Left lung (tissue), 10 donors: ENCODE measurements around the gene FDX1. TPM values are rescaled to one million over a fixed set of nuclear protein-coding genes. Genes with fewer than 3 reads are reported as not detected.
"Not testable (repeated sequence)": the region's sequence is repeated elsewhere in the genome, so short reads cannot be mapped to it uniquely, and the experiment has no call there.

Experiments used
- ATAC-seq: fragments of 200-7000 bp; cut with Tn5 transposase; one replicate; pipeline ENCODE4 v1.9.1; 2020; ENCODE audit warnings: moderate library complexity
- DNase-seq, 4 donors: peaks; one replicate each; pipeline ENCODE4 v3.0.0-alpha.2; 2013 to 2020
- H3K27ac ChIP-seq, 2 donors: fragments of 200-600 bp; sonication (generic) in 1 of 2; one replicate each; pipeline versions ENCODE4 v1.5.0 to v1.8.0; 2020 to 2021
- H3K27me3 ChIP-seq, 2 donors: fragments of 200-600 bp; sonication (generic) in 1 of 2; one replicate each; pipeline versions ENCODE4 v1.5.0 to v1.8.0; 2020 to 2021
- H3K36me3 ChIP-seq, 2 donors: fragments of 200-600 bp; sonication (generic) in 1 of 2; one replicate each; pipeline versions ENCODE4 v1.5.0 to v1.8.0; 2020 to 2021
- H3K4me1 ChIP-seq, 2 donors: fragments of 200-600 bp; one replicate each; pipeline ENCODE4 v1.8.0; 2021
- H3K4me3 ChIP-seq, 2 donors: fragments of 200-600 bp; sonication (generic) in 1 of 2; one replicate each; pipeline versions ENCODE4 v1.5.0 to v1.8.0; 2020 to 2021; ENCODE audit warnings: mild to moderate bottlenecking in 1 of 2
- H3K9me3 ChIP-seq, 2 donors: fragments of 200-600 bp; sonication (generic) in 1 of 2; one replicate each; pipeline versions ENCODE4 v1.5.0 to v1.8.0; 2020 to 2021
- intact Hi-C, 2 donors: fragments of 100-400 bp; cut with DNase I; formaldehyde crosslinking; loops; one replicate each; pipeline versions ENCODE4 v1.11.2 to v1.14.2; 2022
- polyA plus RNA-seq, 6 donors: library from polyadenylated mRNA; unstranded; fragments of 120-200 nt; gene quantifications; one replicate each; pipeline ENCODE4 v1.2.1, GENCODE V29; 2013; ENCODE audit not compliant: insufficient read length in 6 of 6
- total RNA-seq, 2 donors: library from RNA; stranded (reverse); fragmentation: NEBNext Ultra II Directional; extraction: Animal tissue kit (Norgen Biotek cat#: 25700); gene quantifications; one replicate each; pipeline ENCODE4 v1.2.1, GENCODE V29; 2021
- TF ChIP-seq, protein P1 (sequence below), 2 donors: fragments of 200-600 bp; sonication (generic) in 1 of 2; IDR thresholded peaks; one replicate each; pipeline versions ENCODE4 v1.5.0 to v1.8.0; 2021; ENCODE audit warnings: antibody characterized with exemption in 2 of 2
- donor health status: DM: no; HTN: yes; CAD: no.
- donor health status: DM: no; HTN: no; CAD: no.

Gene FDX1
- total and polyA plus RNA-seq, 8 donors, result 16.0 to 19.0 (median 16.7) TPM

DNA sequence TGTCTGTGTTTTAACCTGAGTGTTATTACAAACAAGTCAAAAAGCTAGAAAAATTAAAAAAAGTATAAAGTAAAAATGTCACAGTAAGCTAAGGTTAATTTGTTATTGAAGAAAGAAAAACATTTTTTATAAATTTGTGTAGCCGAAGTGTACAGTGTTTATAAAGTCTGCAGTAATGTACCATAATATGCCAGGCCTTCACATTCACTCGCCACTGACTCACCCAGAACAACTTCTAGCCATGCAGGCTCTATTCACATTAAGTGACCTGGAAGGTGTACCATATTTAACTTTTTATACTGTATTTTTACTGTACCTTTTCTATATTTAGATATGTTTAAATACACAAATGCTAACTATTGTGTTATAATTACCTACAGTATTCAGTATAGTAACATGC lies 14.7 kb upstream of the FDX1 start:
- no peak for ATAC-seq
- Histone ChIP-seq H3K27me3 (no peaks in the 10 kb centered on the region), H3K27ac (no peak overlapping the region), H3K36me3 (no peaks in the 10 kb centered on the region), H3K9me3 (no peaks in the 10 kb centered on the region), H3K4me3 (no peak overlapping the region), H3K4me1 (no peaks in the 10 kb centered on the region)
- TF ChIP-seq, protein P1, sequence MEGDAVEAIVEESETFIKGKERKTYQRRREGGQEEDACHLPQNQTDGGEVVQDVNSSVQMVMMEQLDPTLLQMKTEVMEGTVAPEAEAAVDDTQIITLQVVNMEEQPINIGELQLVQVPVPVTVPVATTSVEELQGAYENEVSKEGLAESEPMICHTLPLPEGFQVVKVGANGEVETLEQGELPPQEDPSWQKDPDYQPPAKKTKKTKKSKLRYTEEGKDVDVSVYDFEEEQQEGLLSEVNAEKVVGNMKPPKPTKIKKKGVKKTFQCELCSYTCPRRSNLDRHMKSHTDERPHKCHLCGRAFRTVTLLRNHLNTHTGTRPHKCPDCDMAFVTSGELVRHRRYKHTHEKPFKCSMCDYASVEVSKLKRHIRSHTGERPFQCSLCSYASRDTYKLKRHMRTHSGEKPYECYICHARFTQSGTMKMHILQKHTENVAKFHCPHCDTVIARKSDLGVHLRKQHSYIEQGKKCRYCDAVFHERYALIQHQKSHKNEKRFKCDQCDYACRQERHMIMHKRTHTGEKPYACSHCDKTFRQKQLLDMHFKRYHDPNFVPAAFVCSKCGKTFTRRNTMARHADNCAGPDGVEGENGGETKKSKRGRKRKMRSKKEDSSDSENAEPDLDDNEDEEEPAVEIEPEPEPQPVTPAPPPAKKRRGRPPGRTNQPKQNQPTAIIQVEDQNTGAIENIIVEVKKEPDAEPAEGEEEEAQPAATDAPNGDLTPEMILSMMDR (IDR thresholded peaks at IDR 0.05), result no peak
- intact Hi-C loops, result no loop called here
- no peak for DNase-seq

DNA sequence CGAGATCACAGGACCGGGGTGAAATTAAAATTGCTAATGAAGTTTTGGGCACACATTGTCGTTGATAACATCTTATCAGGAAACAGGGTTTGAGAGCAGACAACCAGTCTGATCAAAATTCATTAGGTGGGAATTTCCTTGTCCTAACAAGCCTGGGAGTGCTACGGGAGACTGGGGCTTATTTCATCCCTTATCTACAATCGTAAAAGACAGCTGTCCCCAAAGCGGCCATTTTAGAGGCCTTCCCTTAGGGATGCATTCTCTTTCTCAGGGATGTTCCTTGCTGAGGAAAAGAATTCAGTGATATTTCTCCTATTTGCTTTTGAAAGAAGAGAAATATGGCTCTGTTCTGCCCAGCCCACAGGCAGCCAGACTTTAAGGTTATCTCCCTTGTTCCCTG lies 8.1 kb upstream of the FDX1 start:
- H3K27ac ChIP-seq, H3K27me3 ChIP-seq, H3K36me3 ChIP-seq, H3K4me1 ChIP-seq, intact Hi-C loops, DNase-seq, ATAC-seq, H3K4me3 ChIP-seq: not testable (repeated sequence)
- peaks cover 0 to 11% of the 10 kb centered on the region in 2 donors for H3K9me3 ChIP-seq

DNA sequence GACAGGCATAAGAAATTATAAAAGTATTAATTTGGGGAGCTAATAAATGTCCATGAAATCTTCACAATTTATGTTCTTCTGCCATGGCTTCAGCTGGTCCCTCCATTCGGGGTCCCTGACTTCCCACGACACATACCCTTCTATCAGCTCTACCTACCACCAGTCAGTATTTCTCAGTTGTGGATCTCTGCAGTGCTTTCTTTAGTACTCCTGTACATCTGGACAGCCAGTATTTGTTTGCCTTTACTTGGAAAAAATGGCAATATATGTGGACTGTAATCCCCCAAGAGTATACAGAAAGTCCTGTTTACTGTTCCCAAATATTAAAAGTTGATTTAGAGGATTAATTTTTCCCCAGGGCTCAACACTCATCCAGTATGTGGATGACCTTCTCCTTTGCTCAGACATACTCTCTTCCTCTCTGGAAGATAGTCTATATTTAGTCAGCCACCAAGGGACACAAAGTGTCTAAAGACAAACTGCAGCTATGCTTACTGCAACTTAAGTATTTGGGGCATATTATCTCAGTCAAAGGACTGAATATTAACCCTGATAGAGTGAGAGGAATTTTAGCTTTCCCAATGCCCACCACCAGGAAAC lies 7.3 kb upstream of the FDX1 start:
- TF ChIP-seq, protein P1 (IDR thresholded peaks at IDR 0.05), result no peak
- Histone ChIP-seq H3K9me3 (peaks cover 0 to 11% of the 10 kb centered on the region in 2 donors), H3K4me3 (no peak overlapping the region), H3K27ac (no peak overlapping the region), H3K27me3 (no peaks in the 10 kb centered on the region), H3K4me1 (no peaks in the 10 kb centered on the region), H3K36me3 (no peaks in the 10 kb centered on the region)
- intact Hi-C loops, result no loop called here
- DNase-seq (no peak), ATAC-seq (no peak)

DNA sequence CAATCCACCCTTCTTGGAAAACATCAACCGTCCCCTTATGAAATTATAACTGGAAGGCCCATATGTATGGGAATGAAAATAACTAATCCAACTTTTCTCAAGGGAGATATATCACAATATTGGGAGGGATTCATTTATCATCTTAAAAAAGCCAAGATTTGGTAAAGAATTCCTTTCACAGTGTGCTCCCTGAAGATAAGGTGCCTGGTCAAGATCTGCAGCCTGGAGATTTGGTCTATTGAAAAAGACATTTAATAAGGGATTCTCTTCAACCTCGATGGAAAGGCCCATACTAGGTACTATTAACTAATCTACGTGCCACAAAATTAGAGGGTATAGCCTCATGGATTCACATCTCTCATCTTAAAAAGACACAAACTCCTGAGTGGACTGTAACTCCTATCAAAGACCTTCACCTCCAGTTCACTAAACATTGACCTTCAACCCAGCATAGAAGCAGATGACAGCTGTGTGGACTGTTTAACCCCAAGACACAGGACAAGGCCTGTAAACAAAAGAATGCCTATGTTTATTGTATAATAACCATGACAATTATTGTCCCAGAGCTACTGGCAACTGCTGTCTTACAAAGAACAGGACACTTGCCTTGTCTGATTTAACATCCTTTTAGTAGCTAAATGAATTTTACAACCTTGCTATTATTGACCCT lies 4.8 kb upstream of the FDX1 start:
- TF ChIP-seq, protein P1 (IDR thresholded peaks at IDR 0.05), result no peak
- H3K4me1 ChIP-seq, result peaks cover 0 to 5% of the 10 kb centered on the region in 2 donors
- no peaks in the 10 kb centered on the region for H3K27me3 ChIP-seq
- H3K36me3 ChIP-seq, result no peaks in the 10 kb centered on the region
- H3K27ac ChIP-seq, result no peak overlapping the region
- ATAC-seq, result no peak
- H3K4me3 ChIP-seq, result no peak overlapping the region
- no peak for DNase-seq
- intact Hi-C loops, result no loop called here
- peaks cover 0 to 11% of the 10 kb centered on the region in 2 donors for H3K9me3 ChIP-seq

DNA sequence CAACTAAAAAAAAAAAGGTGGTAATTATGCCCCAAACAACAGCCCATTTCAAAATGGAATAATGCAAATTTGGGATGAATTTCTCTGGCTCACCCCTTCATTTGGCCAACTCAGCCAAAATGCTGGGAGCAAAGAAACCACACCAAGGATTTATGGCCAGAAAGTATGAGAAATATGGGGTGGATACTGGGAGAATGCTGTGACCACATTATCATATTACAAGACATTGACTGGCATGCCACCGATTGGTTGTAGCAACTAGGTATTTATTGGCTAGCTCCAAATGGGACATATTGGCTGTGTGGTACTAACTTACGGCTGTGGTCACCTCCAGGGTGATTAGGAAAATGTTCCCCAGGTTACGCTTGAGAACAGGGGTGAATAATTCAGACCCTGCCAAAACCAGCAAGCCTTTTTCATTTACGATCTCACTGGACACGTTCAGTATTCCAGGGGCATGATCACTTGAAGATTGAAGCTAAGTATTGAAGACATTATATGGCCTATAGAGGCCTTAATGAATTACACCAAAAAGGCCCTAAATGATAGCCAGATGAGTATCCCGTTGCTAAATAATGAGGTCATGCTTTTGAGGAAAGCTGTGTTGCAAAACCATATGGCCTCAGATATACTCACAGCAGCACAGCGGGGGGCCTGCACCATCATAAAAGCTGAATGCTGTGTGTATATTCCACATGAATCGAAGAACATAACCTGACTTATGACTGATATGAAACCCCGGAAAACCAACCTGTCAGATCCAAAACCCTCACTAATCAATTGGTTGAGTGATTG lies 3.8 kb upstream of the FDX1 start:
- intact Hi-C loops, result no loop called here
- Histone ChIP-seq H3K27me3 (no peaks in the 10 kb centered on the region), H3K4me1 (peaks cover 0 to 5% of the 10 kb centered on the region in 2 donors), H3K27ac (no peak overlapping the region), H3K36me3 (no peaks in the 10 kb centered on the region), H3K9me3 (peaks cover 0 to 9% of the 10 kb centered on the region in 2 donors), H3K4me3 (no peak overlapping the region)
- DNase-seq (no peak), ATAC-seq (no peak)
- TF ChIP-seq, protein P1 (IDR thresholded peaks at IDR 0.05), result no peak
